Uterus (tissue), 2 donors: ENCODE data around the gene S100A16.

Experiments used
- CTCF ChIP-seq, 4 experiments: fragments of 200-600 bp in 2 of 4; fragments of 450-650 bp in 2 of 4; sonication (generic) in 2 of 4; IDR thresholded peaks; one replicate each; pipeline ENCODE4 v1.5.1; 2016 to 2019; ENCODE audit warnings: antibody characterized with exemption in 4 of 4, mild to moderate bottlenecking in 2 of 4, moderate library complexity in 1 of 4
- POLR2A ChIP-seq, 2 donors: fragments of 450-650 bp; IDR thresholded peaks; one replicate each; pipeline ENCODE4 v1.6.1; 2016; ENCODE audit warnings: antibody characterized with exemption in 2 of 2, mild to moderate bottlenecking in 1 of 2, moderate library complexity in 1 of 2

DNA sequence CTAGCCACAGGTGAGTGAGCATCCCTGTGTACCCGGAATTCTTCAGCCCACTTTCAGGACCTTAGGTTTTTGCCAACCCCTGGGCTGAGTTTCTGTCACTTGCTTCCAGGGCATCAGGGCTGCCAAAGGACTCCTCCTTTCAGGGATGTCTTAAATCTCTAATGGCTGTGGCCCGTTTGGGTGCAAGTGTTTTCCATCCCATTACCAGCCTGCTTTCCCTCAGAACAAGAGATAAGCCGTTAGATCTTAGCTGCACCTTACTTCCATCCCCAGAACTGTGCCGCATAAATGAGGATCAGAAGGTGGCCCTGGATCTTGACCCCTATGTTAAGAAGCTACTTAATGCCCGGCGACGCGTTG, 46.2 kb upstream of the S100A16 start:
- TF ChIP-seq CTCF (IDR thresholded peaks at IDR 0.05) (no peak), POLR2A (IDR thresholded peaks at IDR 0.05) (no peak)
